Liver (tissue), 9 donors: ENCODE measurements around the gene SFT2D2. TPM values are rescaled to one million over a fixed set of nuclear protein-coding genes. Genes with fewer than 3 reads are reported as not detected.

Experiments
- DNase-seq: peaks from one replicate; pipeline ENCODE4 v3.0.0-alpha.2; 2017; ENCODE audit warnings: low spot score
- H3K27ac ChIP-seq, 2 donors: one replicate each; pipeline ENCODE4 v1.7.0; 2013; ENCODE audit warnings: inconsistent platforms in 2 of 2, low read length in 2 of 2, control low read depth in 1 of 2, low read depth in 1 of 2, mild to moderate bottlenecking in 1 of 2
- H3K27me3 ChIP-seq, 4 donors: one replicate each; pipeline versions ENCODE4 v1.6.1 to v1.7.0; 2013; ENCODE audit warnings: low read length in 3 of 4, inconsistent platforms in 1 of 4, mild to moderate bottlenecking in 1 of 4, moderate library complexity in 1 of 4; ENCODE audit not compliant: control insufficient read depth in 4 of 4, insufficient read depth in 4 of 4
- H3K36me3 ChIP-seq, 4 donors: one replicate each; pipeline versions ENCODE4 v1.6.1 to v1.7.0; 2013; ENCODE audit warnings: low read length in 3 of 4, mild to moderate bottlenecking in 3 of 4, low read depth in 1 of 4, moderate library complexity in 1 of 4; ENCODE audit not compliant: control insufficient read depth in 4 of 4, insufficient read depth in 3 of 4
- H3K4me1 ChIP-seq, 4 donors: one replicate each; pipeline versions ENCODE4 v1.6.1 to v1.7.0; 2013; ENCODE audit warnings: low read length in 3 of 4, mild to moderate bottlenecking in 3 of 4, moderate library complexity in 1 of 4; ENCODE audit not compliant: control insufficient read depth in 4 of 4, insufficient read depth in 4 of 4
- H3K4me3 ChIP-seq, 3 donors: one replicate each; pipeline versions ENCODE4 v1.6.1 to v1.7.0; 2013; ENCODE audit warnings: low read length in 3 of 3, control low read depth in 1 of 3, low read depth in 1 of 3, mild to moderate bottlenecking in 1 of 3
- H3K9ac ChIP-seq, 2 donors: one replicate each; pipeline ENCODE4 v1.7.0; 2013; ENCODE audit warnings: low read length in 2 of 2, mild to moderate bottlenecking in 2 of 2, moderate library complexity in 2 of 2, control low read depth in 1 of 2, low read depth in 1 of 2
- H3K9me3 ChIP-seq, 4 donors: one replicate each; pipeline versions ENCODE4 v1.6.1 to v1.7.0; 2013; ENCODE audit warnings: low read length in 3 of 4; ENCODE audit not compliant: control insufficient read depth in 4 of 4
- ATF3 ChIP-seq: IDR thresholded peaks from 2 replicates; pipeline ENCODE4 v1.6.1; 2016; ENCODE audit warnings: antibody characterized with exemption
- CTCF ChIP-seq: fragments of 150-350 bp; IDR thresholded peaks from 2 replicates; pipeline ENCODE4 v1.5.1; 2017; ENCODE audit warnings: improper control_type of control experiment, low read depth, low read length; ENCODE audit not compliant: missing input control
- EGR1 ChIP-seq, 2 donors: IDR thresholded peaks; 2 replicates each; pipeline ENCODE4 v1.6.1; 2016 to 2018; ENCODE audit warnings: antibody characterized with exemption in 2 of 2, low read depth in 2 of 2
- FOXA1 ChIP-seq: IDR thresholded peaks from 2 replicates; pipeline ENCODE4 v1.6.1; 2016; ENCODE audit warnings: antibody characterized with exemption
- FOXA2 ChIP-seq: IDR thresholded peaks from 2 replicates; pipeline ENCODE4 v1.6.1; 2016; ENCODE audit warnings: antibody characterized with exemption
- HNF4A ChIP-seq, 2 donors: conservative IDR thresholded peaks; 2 replicates each; pipeline ENCODE4 v1.6.1; 2016; ENCODE audit warnings: antibody characterized with exemption in 2 of 2, mild to moderate bottlenecking in 2 of 2
- HNF4G ChIP-seq: IDR thresholded peaks from 2 replicates; pipeline ENCODE4 v1.6.1; 2016; ENCODE audit warnings: antibody characterized with exemption
- JUND ChIP-seq, 2 donors: IDR thresholded peaks; 2 replicates each; pipeline ENCODE4 v1.6.1; 2016; ENCODE audit warnings: antibody characterized with exemption in 2 of 2
- MAX ChIP-seq: IDR thresholded peaks from 2 replicates; pipeline ENCODE4 v1.6.1; 2016; ENCODE audit warnings: antibody characterized with exemption
- NR2F2 ChIP-seq: IDR thresholded peaks from 2 replicates; pipeline ENCODE4 v1.6.1; 2016; ENCODE audit warnings: antibody characterized with exemption
- RAD21 ChIP-seq, 2 donors: IDR thresholded peaks; 2 replicates each; pipeline ENCODE4 v1.6.1; 2016; ENCODE audit warnings: antibody characterized with exemption in 2 of 2, mild to moderate bottlenecking in 2 of 2
- REST ChIP-seq: IDR thresholded peaks from 2 replicates; pipeline ENCODE4 v1.6.1; 2016; ENCODE audit warnings: antibody characterized with exemption, mild to moderate bottlenecking
- RXRA ChIP-seq, 2 donors: IDR thresholded peaks; 2 replicates each; pipeline ENCODE4 v1.6.1; 2017 to 2018; ENCODE audit warnings: antibody characterized with exemption in 2 of 2, mild to moderate bottlenecking in 1 of 2
- SP1 ChIP-seq: IDR thresholded peaks from 2 replicates; pipeline ENCODE4 v1.6.1; 2018; ENCODE audit warnings: antibody characterized with exemption, mild to moderate bottlenecking
- TAF1 ChIP-seq: conservative IDR thresholded peaks from 2 replicates; pipeline ENCODE4 v1.6.1; 2016; ENCODE audit warnings: antibody characterized with exemption, mild to moderate bottlenecking
- YY1 ChIP-seq: IDR thresholded peaks from 2 replicates; pipeline ENCODE4 v1.6.1; 2016; ENCODE audit warnings: antibody characterized with exemption, mild to moderate bottlenecking
- WGBS: extraction: QIAGEN DNeasy Blood & Tissue Kit; methylation state at CpG from one replicate; pipeline ENCODE4 v1.1.7; 2013; 5-methylcytosine and 5-hydroxymethylcytosine counted together
- polyA plus RNA-seq, 2 donors: library from polyadenylated mRNA; stranded (reverse) in 1 of 2; unstranded in 1 of 2; fragments of 200-250 nt in 1 of 2; fragments of >200 nt in 1 of 2; fragmentation: Nextera tagmentation in 1 of 2; extraction: Ambion mirVana in 1 of 2; gene quantifications; one replicate each; pipeline versions ENCODE4 v1.2.1 to v1.2.3, GENCODE V29; 2013 to 2015
- total RNA-seq, 2 donors: library from RNA; depleted of rRNA; stranded (reverse); fragments of >200 nt; gene quantifications; one replicate each; pipeline ENCODE4 v1.2.3, GENCODE V29; 2014
- TF ChIP-seq, protein P1 (sequence below): IDR thresholded peaks from 2 replicates; pipeline ENCODE4 v1.6.1; 2016; ENCODE audit warnings: antibody characterized with exemption
- donor health status: healthy.
- donor health status: healthy.
- donor health status: healthy.
- donor health status: healthy.
- donor health status: healthy.

SFT2D2 gene
- 10 to 100 TPM; 28.6 to 34.6 TPM for total RNA-seq
- polyA plus RNA-seq, result 10 to 100 TPM in 1 of 2 donors, 1 to 10 TPM in 1; 3.8 to 22.1 TPM

GRCh38 chr1:168225476-168226190, at the start of gene SFT2D2:
Gene SFT2D2 (plus strand): TSS chr1:168226004. CDS start chr1:168226080, 76 bp downstream.
- Histone ChIP-seq H3K4me3 (peak within 1 kb of the TSS; percentile 63 to 97 (median 96)), H3K36me3 (no peaks in the 10 kb centered on the region), H3K27me3 (no peaks in the 10 kb centered on the region), H3K9ac (peak within 1 kb of the TSS; percentile 32 to 82), H3K4me1 (peaks cover 14 to 39% (median 27%) of the 10 kb centered on the region in 4 donors), H3K27ac (peak within 1 kb of the TSS; percentile 68 to 89), H3K9me3 (no peaks in the 10 kb centered on the region)
- DNase-seq, result peak; percentile 82
- 2% methylated on average over 58 of the region's 58 CpGs for WGBS
- TF ChIP-seq MAX (peak; percentile 62), JUND (IDR thresholded peaks at IDR 0.05) (no peak)

DNA sequence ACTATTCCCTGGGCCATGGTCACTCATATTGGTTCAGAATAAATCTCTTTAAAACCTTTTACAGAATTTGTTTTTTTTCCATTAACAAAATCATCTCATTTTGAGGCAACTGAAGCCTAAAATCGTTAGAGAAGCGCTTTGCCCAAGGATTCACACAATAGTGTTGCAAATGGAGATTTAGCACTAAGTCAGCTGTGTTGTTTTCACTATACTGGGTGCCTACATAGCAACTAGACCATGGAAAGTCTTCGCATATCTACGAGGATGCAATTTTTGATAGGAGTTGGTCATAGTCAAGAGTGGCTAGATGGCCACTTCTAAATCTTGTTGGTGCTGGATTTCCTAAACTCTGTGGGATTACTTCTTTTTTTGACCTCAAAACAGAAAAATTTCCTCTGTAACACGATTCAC, 47.6 kb upstream of the SFT2D2 start:
- H3K9me3 ChIP-seq, result no peaks in the 10 kb centered on the region
- TF ChIP-seq, protein P1, sequence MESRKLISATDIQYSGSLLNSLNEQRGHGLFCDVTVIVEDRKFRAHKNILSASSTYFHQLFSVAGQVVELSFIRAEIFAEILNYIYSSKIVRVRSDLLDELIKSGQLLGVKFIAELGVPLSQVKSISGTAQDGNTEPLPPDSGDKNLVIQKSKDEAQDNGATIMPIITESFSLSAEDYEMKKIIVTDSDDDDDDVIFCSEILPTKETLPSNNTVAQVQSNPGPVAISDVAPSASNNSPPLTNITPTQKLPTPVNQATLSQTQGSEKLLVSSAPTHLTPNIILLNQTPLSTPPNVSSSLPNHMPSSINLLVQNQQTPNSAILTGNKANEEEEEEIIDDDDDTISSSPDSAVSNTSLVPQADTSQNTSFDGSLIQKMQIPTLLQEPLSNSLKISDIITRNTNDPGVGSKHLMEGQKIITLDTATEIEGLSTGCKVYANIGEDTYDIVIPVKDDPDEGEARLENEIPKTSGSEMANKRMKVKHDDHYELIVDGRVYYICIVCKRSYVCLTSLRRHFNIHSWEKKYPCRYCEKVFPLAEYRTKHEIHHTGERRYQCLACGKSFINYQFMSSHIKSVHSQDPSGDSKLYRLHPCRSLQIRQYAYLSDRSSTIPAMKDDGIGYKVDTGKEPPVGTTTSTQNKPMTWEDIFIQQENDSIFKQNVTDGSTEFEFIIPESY, result no peak
- TF ChIP-seq REST (no peak), HNF4G (no peak), MAX (no peak), TAF1 (no peak)
- no peaks in the 10 kb centered on the region for H3K36me3 ChIP-seq
- no peak for DNase-seq
- H3K27ac ChIP-seq, result peak overlapping the region; percentile 84 to 90
- 75% methylated on average over 5 of the region's 5 CpGs for WGBS
- no peak overlapping the region for H3K9ac ChIP-seq
- no peaks in the 10 kb centered on the region for H3K27me3 ChIP-seq
- peak overlapping the region; percentile 10 to 75 (median 63) for H3K4me3 ChIP-seq
- H3K4me1 ChIP-seq, result peaks cover 1 to 11% (median 5%) of the 10 kb centered on the region in 4 donors

GRCh38 chr1:168178638-168179437, 47.0 kb upstream of the SFT2D2 start, which contains the start of gene TIPRL:
Gene TIPRL (plus strand): TSS chr1:168178962. CDS start chr1:168179078, 116 bp downstream.
- WGBS, result under 1% methylated on average over 56 of the region's 56 CpGs
- TF ChIP-seq HNF4G (peak; percentile 48), JUND (IDR thresholded peaks at IDR 0.05) (peak; percentile 98), EGR1 (IDR thresholded peaks at IDR 0.05; ENCODE audit: low read depth in 2 of 2) (peak; percentile 88 to 96), RXRA (IDR thresholded peaks at IDR 0.05) (peak; percentile 71 to 88), HNF4A (conservative IDR thresholded peaks at IDR 0.05) (peak; percentile 69 to 83), CTCF (peak; percentile 61), YY1 (peak; percentile 86), RAD21 (IDR thresholded peaks at IDR 0.05) (peak; percentile 67 to 69), SP1 (peak; percentile 91), FOXA1 (no peak), ATF3 (peak; percentile 86), TAF1 (no peak), FOXA2 (peak; percentile 15), NR2F2 (peak; percentile 88)

More at GRCh38 chr1:168178638-168179437, 47.0 kb upstream of the SFT2D2 start, which contains the start of gene TIPRL:
- Histone ChIP-seq H3K4me1 (peaks cover 1 to 11% (median 5%) of the 10 kb centered on the region in 4 donors), H3K27me3 (no peaks in the 10 kb centered on the region), H3K4me3 (peak within 1 kb of the TSS; percentile 73 to 79 (median 75)), H3K36me3 (no peaks in the 10 kb centered on the region), H3K9ac (peak within 1 kb of the TSS; percentile 80 to 96), H3K9me3 (no peaks in the 10 kb centered on the region), H3K27ac (peak within 1 kb of the TSS; percentile 84 to 90)
- DNase-seq, result peak; percentile 94
